Measurements from ENCODE around the gene CSTB.
A peak's percentile ranks its signal among the peaks of the same experiment; 100 is the strongest.

Gene CSTB

GRCh38 chr21:43736224-43736883, 39.8 kb downstream of the CSTB start:
- TF ChIP-seq CTCF (IDR thresholded peaks at IDR 0.05; ENCODE audit: low read depth, low read length): no peak
- H3K4me3 ChIP-seq (ENCODE audit: low read depth, low read length): no peak overlapping the region

- TF ChIP-seq CTCF (IDR thresholded peaks at IDR 0.05; ENCODE audit: low read depth, low read length): no peak
- H3K4me3 ChIP-seq (ENCODE audit: low read depth, low read length): no peak overlapping the region
These were observed 40.6 kb downstream of the CSTB start for GRCh38 chr21:43735236-43736091.

GRCh38 chr21:43734928-43735229, 41.2 kb downstream of the CSTB start:
- no peak for TF ChIP-seq CTCF (IDR thresholded peaks at IDR 0.05; ENCODE audit: low read depth, low read length)
- H3K4me3 ChIP-seq (ENCODE audit: low read depth, low read length): no peak overlapping the region

GRCh38 chr21:43734131-43734927, 41.8 kb downstream of the CSTB start:
- H3K4me3 ChIP-seq (ENCODE audit: low read depth, low read length): no peak overlapping the region
- no peak for TF ChIP-seq CTCF (IDR thresholded peaks at IDR 0.05; ENCODE audit: low read depth, low read length)

- H3K4me3 ChIP-seq (ENCODE audit: low read depth, low read length): 0 out of 2 replicates have a peak overlapping the region, but pooled peaks have one; percentile 9
These were observed 42.5 kb downstream of the CSTB start for GRCh38 chr21:43733529-43734071.

GRCh38 chr21:43733060-43733459, 43.0 kb downstream of the CSTB start:
- 0 out of 2 replicates have a peak overlapping the region, but pooled peaks have one; percentile 9 for H3K4me3 ChIP-seq (ENCODE audit: low read depth, low read length)
- TF ChIP-seq CTCF (IDR thresholded peaks at IDR 0.05; ENCODE audit: low read depth, low read length): no peak

More at GRCh38 chr21:43733529-43734071, 42.5 kb downstream of the CSTB start:
- TF ChIP-seq CTCF (IDR thresholded peaks at IDR 0.05; ENCODE audit: low read depth, low read length): no peak
